BE2C (cell line): ENCODE measurements around the gene SH3BP5.

Source experiments
- DNase-seq: peaks from one replicate; pipeline ENCODE4 v3.0.0-alpha.2; 2020
- H3K27me3 ChIP-seq: fragments of 250-450 bp; sonication (Bioruptor Pico); 2 replicates; pipeline ENCODE4 v1.5.1; 2020; ENCODE audit warnings: mild to moderate bottlenecking
- H3K36me3 ChIP-seq: fragments of 250-450 bp; sonication (Bioruptor Pico); 2 replicates; pipeline ENCODE4 v1.5.1; 2020; ENCODE audit warnings: mild to moderate bottlenecking
- H3K4me1 ChIP-seq: fragments of 250-450 bp; sonication (Bioruptor Pico); 2 replicates; pipeline ENCODE4 v1.5.1; 2020
- H3K4me3 ChIP-seq: 2 replicates; pipeline ENCODE4 v1.5.1; 2011; ENCODE audit warnings: low read depth, low read length
- H3K9me3 ChIP-seq: fragments of 250-450 bp; sonication (Bioruptor Pico); 2 replicates; pipeline ENCODE4 v1.5.1; 2020
- TF ChIP-seq, protein P1 (sequence below): IDR thresholded peaks from 2 replicates; pipeline ENCODE4 v1.5.1; 2012; ENCODE audit warnings: mild to moderate bottlenecking, low read depth, low read length

Gene SH3BP5

DNA sequence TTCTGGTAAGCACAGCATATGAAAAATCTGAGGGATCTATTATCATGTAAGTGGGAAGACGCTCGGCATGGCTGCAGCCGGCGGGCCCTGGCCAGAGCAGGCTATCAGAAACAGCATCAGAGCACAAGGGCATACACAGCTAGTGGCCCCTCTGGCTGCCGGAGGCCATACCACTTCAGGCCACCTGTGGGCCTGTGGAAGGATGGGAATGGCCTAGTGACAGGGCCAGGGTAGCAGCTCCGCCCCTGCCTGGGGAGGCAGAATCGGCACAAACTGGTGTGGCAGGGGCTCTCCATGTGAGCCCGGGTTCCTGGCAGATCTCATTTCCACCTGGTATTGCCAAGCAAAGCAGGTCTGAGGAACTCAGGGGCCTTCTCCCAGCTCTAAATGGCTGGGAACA is 46.4 kb downstream of the SH3BP5 start:
- H3K36me3 ChIP-seq = no peaks in the 10 kb centered on the region
- no peaks in the 10 kb centered on the region for H3K27me3 ChIP-seq
- no peaks in the 10 kb centered on the region for H3K4me1 ChIP-seq
- TF ChIP-seq, protein P1, sequence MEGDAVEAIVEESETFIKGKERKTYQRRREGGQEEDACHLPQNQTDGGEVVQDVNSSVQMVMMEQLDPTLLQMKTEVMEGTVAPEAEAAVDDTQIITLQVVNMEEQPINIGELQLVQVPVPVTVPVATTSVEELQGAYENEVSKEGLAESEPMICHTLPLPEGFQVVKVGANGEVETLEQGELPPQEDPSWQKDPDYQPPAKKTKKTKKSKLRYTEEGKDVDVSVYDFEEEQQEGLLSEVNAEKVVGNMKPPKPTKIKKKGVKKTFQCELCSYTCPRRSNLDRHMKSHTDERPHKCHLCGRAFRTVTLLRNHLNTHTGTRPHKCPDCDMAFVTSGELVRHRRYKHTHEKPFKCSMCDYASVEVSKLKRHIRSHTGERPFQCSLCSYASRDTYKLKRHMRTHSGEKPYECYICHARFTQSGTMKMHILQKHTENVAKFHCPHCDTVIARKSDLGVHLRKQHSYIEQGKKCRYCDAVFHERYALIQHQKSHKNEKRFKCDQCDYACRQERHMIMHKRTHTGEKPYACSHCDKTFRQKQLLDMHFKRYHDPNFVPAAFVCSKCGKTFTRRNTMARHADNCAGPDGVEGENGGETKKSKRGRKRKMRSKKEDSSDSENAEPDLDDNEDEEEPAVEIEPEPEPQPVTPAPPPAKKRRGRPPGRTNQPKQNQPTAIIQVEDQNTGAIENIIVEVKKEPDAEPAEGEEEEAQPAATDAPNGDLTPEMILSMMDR = no peak
- no peak for DNase-seq
- no peak overlapping the region for H3K4me3 ChIP-seq
- no peaks in the 10 kb centered on the region for H3K9me3 ChIP-seq

DNA sequence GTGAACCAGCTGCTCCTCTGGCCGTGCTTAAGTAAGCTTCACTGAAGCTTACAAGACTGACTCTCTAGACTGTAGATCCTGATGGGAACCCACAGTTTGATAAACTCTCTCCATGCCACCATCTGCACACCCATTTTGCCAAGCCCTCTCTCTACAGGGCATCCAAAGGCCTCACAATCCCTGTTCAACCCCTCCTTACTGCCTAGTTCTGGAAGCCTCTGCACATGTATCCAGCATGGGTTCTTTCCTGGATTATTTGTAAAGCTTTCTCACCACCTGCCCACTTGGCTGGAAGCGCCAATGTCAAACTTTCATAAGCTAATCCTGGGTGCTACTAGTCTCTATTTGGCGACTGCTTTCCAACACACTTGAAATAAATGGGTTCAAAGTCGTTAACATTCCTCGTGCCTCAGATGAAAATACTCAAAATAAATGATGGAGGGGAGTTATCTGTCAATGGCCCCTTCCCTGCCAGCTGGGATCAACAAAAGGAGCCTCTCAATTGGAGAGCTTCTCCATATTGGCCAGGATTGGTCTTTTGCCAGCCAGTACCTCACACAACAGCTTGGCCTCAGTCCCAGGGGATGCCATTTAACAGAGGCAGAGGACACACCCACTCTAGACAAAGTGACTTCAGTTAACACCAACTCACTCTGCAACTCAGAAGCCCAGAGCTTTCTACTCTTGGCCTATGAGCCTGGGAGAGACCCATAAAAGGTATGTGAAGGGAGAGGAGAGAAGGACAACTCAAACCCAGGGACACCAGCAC is 48.1 kb downstream of the SH3BP5 start:
- no peaks in the 10 kb centered on the region for H3K9me3 ChIP-seq
- H3K4me1 ChIP-seq = no peaks in the 10 kb centered on the region
- TF ChIP-seq, protein P1 = no peak
- H3K27me3 ChIP-seq = no peaks in the 10 kb centered on the region
- H3K36me3 ChIP-seq = no peaks in the 10 kb centered on the region
- no peak overlapping the region for H3K4me3 ChIP-seq
- DNase-seq = peak; percentile 49

DNA sequence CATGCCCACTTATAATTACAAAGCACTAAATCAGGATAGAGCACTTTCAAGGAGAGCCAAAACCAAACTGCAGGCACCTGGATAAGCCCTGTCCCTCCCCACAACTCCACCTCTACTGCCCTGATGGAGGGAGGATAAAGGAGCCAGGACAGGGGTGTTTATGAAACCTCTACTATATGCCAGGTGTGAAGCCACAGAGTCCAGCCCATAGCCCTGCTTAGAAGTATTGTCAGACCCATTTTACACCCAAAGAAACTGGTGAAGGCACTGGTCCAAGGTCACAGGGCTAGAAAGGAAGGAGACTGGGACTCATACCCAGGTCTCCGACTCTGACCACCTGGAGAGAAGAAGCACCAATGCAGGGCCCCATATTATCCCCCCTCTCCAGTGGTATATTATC is 48.7 kb downstream of the SH3BP5 start:
- no peak for DNase-seq
- no peaks in the 10 kb centered on the region for H3K36me3 ChIP-seq
- no peak overlapping the region for H3K4me3 ChIP-seq
- H3K27me3 ChIP-seq = no peaks in the 10 kb centered on the region
- no peaks in the 10 kb centered on the region for H3K4me1 ChIP-seq
- no peaks in the 10 kb centered on the region for H3K9me3 ChIP-seq
- TF ChIP-seq, protein P1 = no peak

DNA sequence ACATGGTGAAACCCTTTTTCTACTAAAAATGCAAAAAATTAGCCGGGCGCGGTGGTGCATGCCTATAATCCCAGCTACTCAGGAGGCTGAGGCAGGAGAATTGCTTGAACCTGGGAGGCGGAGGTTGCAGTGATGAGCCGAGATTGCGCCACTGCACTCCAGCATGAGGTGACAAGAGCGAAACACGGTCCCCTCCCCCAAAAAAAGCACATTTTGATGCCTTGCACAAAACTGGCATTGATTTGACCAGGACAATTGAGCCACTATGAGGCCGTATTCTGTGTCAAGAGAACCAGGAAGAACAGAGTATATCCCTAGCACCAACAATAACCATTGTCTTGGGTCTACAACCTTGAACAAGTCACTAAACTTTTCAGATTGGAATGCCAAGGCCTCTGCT is 50.6 kb downstream of the SH3BP5 start:
- DNase-seq = no peak
- no peaks in the 10 kb centered on the region for H3K4me1 ChIP-seq
- no peaks in the 10 kb centered on the region for H3K36me3 ChIP-seq
- TF ChIP-seq, protein P1 = no peak
- no peaks in the 10 kb centered on the region for H3K9me3 ChIP-seq
- no peaks in the 10 kb centered on the region for H3K27me3 ChIP-seq
- no peak overlapping the region for H3K4me3 ChIP-seq

DNA sequence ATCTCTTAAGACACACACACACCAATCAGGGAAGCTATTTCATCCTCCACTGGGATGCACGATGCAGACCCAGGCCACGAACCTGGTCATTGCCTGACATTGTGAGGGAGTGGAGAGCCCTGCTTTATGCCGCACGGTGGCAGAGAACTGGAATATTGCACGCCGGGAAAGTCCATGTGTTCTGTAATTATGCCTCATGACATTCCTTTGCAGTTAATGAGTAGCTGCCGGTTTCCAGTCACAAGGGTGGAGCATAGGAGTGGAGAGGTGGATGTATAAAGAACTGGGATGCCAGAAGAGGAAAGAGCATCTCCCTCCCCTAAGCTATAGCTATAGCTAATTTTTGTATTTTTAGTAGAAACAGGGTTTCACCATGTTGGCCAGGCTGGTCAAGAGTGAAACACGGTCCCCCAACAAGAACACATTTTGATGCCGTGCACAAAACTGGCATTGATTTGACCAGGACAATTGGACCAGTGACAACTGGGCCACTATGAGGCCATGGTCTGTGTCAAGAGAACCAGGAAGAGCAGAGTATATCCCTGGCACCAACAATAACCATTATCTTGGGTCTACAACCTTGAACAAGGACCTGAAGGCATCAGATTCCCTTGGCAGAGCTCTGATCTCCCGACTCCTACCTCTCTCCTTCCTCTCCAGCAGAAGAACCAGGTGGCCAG is 51.4 kb downstream of the SH3BP5 start:
- no peak overlapping the region for H3K4me3 ChIP-seq
- TF ChIP-seq, protein P1 = no peak
- no peaks in the 10 kb centered on the region for H3K27me3 ChIP-seq
- H3K36me3 ChIP-seq = no peaks in the 10 kb centered on the region
- H3K4me1 ChIP-seq = no peaks in the 10 kb centered on the region
- no peak for DNase-seq
- no peaks in the 10 kb centered on the region for H3K9me3 ChIP-seq

DNA sequence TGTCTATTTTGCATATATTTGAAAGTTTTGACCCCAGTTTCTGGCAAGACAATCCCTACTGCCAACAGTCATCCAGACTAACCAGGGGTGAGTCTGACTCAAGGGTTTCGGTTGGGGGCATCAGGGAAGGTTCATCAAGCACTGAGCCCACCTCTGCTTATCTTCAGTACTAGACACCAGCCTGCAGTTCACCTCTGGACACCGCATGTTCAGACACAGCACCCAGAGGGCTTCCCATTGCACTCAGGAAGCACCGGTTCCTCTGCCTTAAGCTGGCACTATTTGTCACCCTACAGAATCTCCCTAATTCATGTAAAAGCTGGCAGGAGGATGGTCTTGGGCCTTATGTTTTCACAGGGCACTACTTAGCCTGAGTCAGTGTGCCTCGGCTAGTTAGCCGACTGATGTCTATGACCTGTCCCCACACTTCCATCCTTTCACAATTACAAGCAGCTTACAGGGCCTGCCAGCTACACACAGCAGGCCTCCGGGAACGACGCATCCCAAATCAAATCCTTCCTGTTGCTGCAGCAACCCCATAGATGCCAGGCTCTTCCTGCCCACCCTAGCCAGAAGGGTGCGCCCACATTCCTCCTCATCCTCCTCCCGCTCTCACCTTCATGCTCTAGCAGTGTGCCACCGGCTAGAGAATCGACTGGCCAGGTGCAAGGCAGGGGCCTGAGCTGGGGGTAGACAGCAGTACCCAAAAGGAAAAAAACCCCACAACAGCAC is 52.5 kb downstream of the SH3BP5 start:
- no peak for DNase-seq
- no peak overlapping the region for H3K4me3 ChIP-seq
- TF ChIP-seq, protein P1 = no peak

More for the DNA sequence above, 52.5 kb downstream of the SH3BP5 start:
- H3K9me3 ChIP-seq = no peaks in the 10 kb centered on the region
- no peaks in the 10 kb centered on the region for H3K27me3 ChIP-seq
- no peaks in the 10 kb centered on the region for H3K36me3 ChIP-seq
- H3K4me1 ChIP-seq = no peaks in the 10 kb centered on the region
